HepG2 (cell line): ENCODE results near the gene CUL4A. TPM values are rescaled to one million over a fixed set of nuclear protein-coding genes. Genes with fewer than 3 reads are reported as not detected.

ENCODE experiments used
- ATM ChIP-seq: fragments of 450-650 bp; IDR thresholded peaks from 2 replicates; pipeline ENCODE4 v1.7.1; 2017; ENCODE audit warnings: mild to moderate bottlenecking, borderline replicate concordance
- HMGXB4 ChIP-seq, 2 experiments: sonication (generic) in 1 of 2; formaldehyde crosslinking in 1 of 2; IDR thresholded peaks; 2 replicates each; pipeline versions ENCODE4 v1.4.0 to v1.6.1; 2018 to 2020; ENCODE audit warnings: missing genetic modification reagents in 2 of 2, borderline replicate concordance in 1 of 2, low read depth in 1 of 2, mild to moderate bottlenecking in 1 of 2, missing biosample characterization in 1 of 2
- KAT2B ChIP-seq: fragments of 150-350 bp; IDR thresholded peaks from 2 replicates; pipeline ENCODE4 v1.6.1; 2014; ENCODE audit warnings: low read depth, low read length, borderline replicate concordance
- MBD4 ChIP-seq: IDR thresholded peaks from 2 replicates; pipeline ENCODE4 v1.6.1; 2012; ENCODE audit warnings: low read length, inconsistent platforms, borderline replicate concordance
- ONECUT2 ChIP-seq: sonication (generic); formaldehyde crosslinking; IDR thresholded peaks from 2 replicates; pipeline ENCODE4 v1.4.0; 2020; ENCODE audit warnings: missing genetic modification reagents
- PATZ1 ChIP-seq: sonication (generic); formaldehyde crosslinking; IDR thresholded peaks from 2 replicates; pipeline ENCODE4 v1.4.0; 2020; ENCODE audit warnings: missing genetic modification reagents
- RORA ChIP-seq: sonication (generic); formaldehyde crosslinking; IDR thresholded peaks from 2 replicates; pipeline ENCODE4 v1.5.0; 2020; ENCODE audit warnings: mild to moderate bottlenecking, missing genetic modification reagents, moderate library complexity
- UBTF ChIP-seq: sonication (generic); formaldehyde crosslinking; IDR thresholded peaks from 2 replicates; pipeline ENCODE4 v1.4.0; 2020; ENCODE audit warnings: mild to moderate bottlenecking, missing genetic modification reagents
- USF2 ChIP-seq, 2 experiments: sonication (generic) in 1 of 2; formaldehyde crosslinking in 1 of 2; IDR thresholded peaks; 2 replicates each; pipeline versions ENCODE4 v1.5.1 to v1.6.1; 2011 to 2020; ENCODE audit warnings: borderline replicate concordance in 1 of 2, low read depth in 1 of 2, low read length in 1 of 2, mild to moderate bottlenecking in 1 of 2, missing genetic modification reagents in 1 of 2, moderate library complexity in 1 of 2
- ZNF124 ChIP-seq: sonication (generic); formaldehyde crosslinking; IDR thresholded peaks from 2 replicates; pipeline ENCODE4 v1.4.0; 2020; ENCODE audit warnings: missing genetic modification reagents
- ZNF230 ChIP-seq: sonication (generic); formaldehyde crosslinking; IDR thresholded peaks from 2 replicates; pipeline ENCODE4 v1.4.0; 2020; ENCODE audit warnings: mild to moderate bottlenecking, missing genetic modification reagents
- ZNF431 ChIP-seq: sonication (generic); formaldehyde crosslinking; IDR thresholded peaks from 2 replicates; pipeline ENCODE4 v1.9.0; 2022; ENCODE audit warnings: missing genetic modification reagents, low read depth, mild to moderate bottlenecking, borderline replicate concordance
- ZNF512 ChIP-seq: sonication (generic); formaldehyde crosslinking; IDR thresholded peaks from 2 replicates; pipeline ENCODE4 v1.4.0; 2020; ENCODE audit warnings: mild to moderate bottlenecking, missing genetic modification reagents
- ZNF710 ChIP-seq: sonication (generic); formaldehyde crosslinking; IDR thresholded peaks from 2 replicates; pipeline ENCODE4 v1.5.0; 2020; ENCODE audit warnings: mild to moderate bottlenecking, missing genetic modification reagents, borderline replicate concordance
- polyA plus RNA-seq, 8 experiments: library from polyadenylated mRNA; depleted of rRNA in 3 of 8; stranded (reverse) in 7 of 8; unstranded in 1 of 8; fragments of >200 nt; fragmentation: Illumina TruSeq in 4 of 8; extraction: Trizol in 4 of 8; gene quantifications; 2 replicates each; pipeline versions ENCODE4 v1.2.1 to v1.2.3, GENCODE V29; 2011 to 2016; ENCODE audit warnings: low read depth in 4 of 8, missing spikeins in 1 of 8, mixed read lengths in 1 of 8; ENCODE audit not compliant: insufficient read depth in 1 of 8
- total RNA-seq, 5 experiments: library from RNA; depleted of rRNA; stranded (reverse); fragments of >200 nt; fragmentation: Illumina TruSeq; extraction: Trizol; gene quantifications; 2 replicates each; pipeline ENCODE4 v1.2.3, GENCODE V29; 2016; ENCODE audit warnings: low read depth in 1 of 5

Gene CUL4A
- total and polyA plus RNA-seq, 2 of the 13 experiments (the other 11 are each of a cell fraction or from before 2014, with no cell fraction given): 51.2 to 75.3 TPM

GRCh38 chr13:113220141-113220598 is 10.8 kb downstream of the CUL4A start (continued):
- no peak for TF ChIP-seq HMGXB4 (CRISPR knock-in tag; IDR thresholded peaks at IDR 0.05; ENCODE audit: borderline replicate concordance in 1 of 2, low read depth in 1 of 2)
- TF ChIP-seq ZNF512 (CRISPR knock-in tag): no peak
- TF ChIP-seq USF2 (IDR thresholded peaks at IDR 0.05; ENCODE audit: low read depth, low read length): peak; percentile 42; the same call in 1 of the 2 replicates
- peak; percentile 67; the same call in 1 of the 2 replicates for TF ChIP-seq USF2 (CRISPR knock-in tag; IDR thresholded peaks at IDR 0.05; ENCODE audit: borderline replicate concordance)
- TF ChIP-seq ZNF710: peak; percentile 73; the same call in 1 of the 2 replicates
- peak; percentile 38; the same call in 1 of the 2 replicates for TF ChIP-seq UBTF
- no peak for TF ChIP-seq ZNF431
- TF ChIP-seq ONECUT2 (CRISPR knock-in tag): no peak
- no peak for TF ChIP-seq RORA (CRISPR knock-in tag)
- TF ChIP-seq KAT2B: no peak
- no peak for TF ChIP-seq ZNF230
- no peak for TF ChIP-seq ATM
- no peak for TF ChIP-seq ZNF124
- TF ChIP-seq PATZ1 (CRISPR knock-in tag): peak; percentile 50; the same call in 1 of the 2 replicates
- TF ChIP-seq MBD4: no peak
